ENCODE data around the gene IQCB1. TPM values are rescaled to one million over a fixed set of nuclear protein-coding genes. Genes with fewer than 3 reads are reported as not detected.

Gene IQCB1
- total RNA-seq, 1 donor from 2014 or later = 8.5 TPM

DNA sequence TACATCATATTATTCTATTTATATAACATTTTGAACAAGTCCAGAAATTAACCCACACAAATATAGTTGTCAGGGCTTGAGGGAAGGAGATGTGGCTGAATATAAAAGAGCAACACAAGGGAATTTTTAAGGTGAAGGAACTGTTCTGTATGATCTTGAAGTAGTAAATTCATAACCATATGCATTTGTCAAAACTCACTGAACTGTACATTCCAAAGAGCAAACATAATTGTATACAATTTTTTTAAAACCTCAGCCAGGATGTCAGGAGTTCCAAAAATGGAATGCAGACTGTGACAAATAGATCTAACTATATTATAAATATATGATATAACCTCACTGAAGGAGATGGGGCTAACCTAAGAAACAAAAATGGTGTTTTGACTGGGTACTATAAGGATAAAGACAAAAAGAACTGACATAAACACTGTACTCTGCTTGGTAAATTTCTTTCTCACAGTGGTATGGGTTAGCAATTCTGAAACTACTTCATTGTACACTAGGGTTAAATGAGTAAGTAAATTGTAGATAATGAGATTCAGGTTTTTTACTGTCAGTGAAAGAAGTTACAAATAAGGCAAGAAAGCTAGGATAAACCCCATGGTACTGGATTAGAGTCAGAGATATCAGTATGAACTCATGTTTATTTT is 99.7 kb downstream of the IQCB1 start:
- Mint-ChIP-seq H3K36me3 (ENCODE audit: unreplicated experiment) (no peaks in the 10 kb centered on the region), H3K4me1 (ENCODE audit: low read depth, unreplicated experiment) (no peaks in the 10 kb centered on the region), H3K27me3 (ENCODE audit: unreplicated experiment) (no peaks in the 10 kb centered on the region), H3K9me3 (ENCODE audit: unreplicated experiment) (no peaks in the 10 kb centered on the region), H3K4me3 (ENCODE audit: unreplicated experiment) (no peak overlapping the region), H3K27ac (ENCODE audit: unreplicated experiment) (no peak overlapping the region)
- no peak for DNase-seq
- TF ChIP-seq, protein P1, sequence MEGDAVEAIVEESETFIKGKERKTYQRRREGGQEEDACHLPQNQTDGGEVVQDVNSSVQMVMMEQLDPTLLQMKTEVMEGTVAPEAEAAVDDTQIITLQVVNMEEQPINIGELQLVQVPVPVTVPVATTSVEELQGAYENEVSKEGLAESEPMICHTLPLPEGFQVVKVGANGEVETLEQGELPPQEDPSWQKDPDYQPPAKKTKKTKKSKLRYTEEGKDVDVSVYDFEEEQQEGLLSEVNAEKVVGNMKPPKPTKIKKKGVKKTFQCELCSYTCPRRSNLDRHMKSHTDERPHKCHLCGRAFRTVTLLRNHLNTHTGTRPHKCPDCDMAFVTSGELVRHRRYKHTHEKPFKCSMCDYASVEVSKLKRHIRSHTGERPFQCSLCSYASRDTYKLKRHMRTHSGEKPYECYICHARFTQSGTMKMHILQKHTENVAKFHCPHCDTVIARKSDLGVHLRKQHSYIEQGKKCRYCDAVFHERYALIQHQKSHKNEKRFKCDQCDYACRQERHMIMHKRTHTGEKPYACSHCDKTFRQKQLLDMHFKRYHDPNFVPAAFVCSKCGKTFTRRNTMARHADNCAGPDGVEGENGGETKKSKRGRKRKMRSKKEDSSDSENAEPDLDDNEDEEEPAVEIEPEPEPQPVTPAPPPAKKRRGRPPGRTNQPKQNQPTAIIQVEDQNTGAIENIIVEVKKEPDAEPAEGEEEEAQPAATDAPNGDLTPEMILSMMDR (IDR thresholded peaks at IDR 0.05; ENCODE audit: partially characterized antibody, unreplicated experiment) = no peak

DNA sequence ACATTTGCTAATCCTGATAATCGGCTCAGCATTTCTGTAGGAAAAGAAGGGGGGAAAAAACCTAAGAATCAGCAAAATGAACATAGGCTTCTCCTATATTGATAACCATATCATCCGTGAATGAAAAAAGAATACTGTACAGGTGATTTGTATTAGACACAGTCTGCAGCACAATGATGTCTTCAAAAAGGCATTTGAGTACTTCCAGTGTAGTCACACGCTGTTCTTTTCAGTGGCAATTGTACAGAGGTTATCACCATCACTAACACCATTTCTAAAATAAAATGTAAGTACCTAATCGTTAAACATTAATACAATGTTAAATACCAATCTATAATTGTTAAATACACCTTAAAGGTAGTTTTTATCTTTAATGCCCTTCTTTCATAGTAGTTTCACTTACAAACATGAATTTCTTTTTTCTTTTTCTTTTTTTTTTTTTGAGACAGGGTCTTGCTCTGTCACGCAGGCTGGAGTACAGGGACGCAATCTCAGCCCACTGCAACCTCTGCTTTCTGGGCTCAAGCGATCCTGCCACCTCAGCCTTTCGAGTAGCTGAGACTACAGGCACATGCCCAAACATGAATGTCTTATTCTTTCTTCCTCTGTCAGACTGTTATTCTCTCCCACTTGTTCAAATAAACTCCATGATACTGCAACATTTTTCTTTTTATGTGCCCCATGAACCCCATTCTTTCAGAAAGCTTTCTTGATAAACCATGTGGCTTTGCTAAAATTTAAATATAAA is 103.7 kb downstream of the IQCB1 start:
- Mint-ChIP-seq H3K27me3 (ENCODE audit: unreplicated experiment) (no peaks in the 10 kb centered on the region), H3K36me3 (ENCODE audit: unreplicated experiment) (no peaks in the 10 kb centered on the region), H3K4me3 (ENCODE audit: unreplicated experiment) (no peak overlapping the region), H3K27ac (ENCODE audit: unreplicated experiment) (no peak overlapping the region), H3K9me3 (ENCODE audit: unreplicated experiment) (no peaks in the 10 kb centered on the region), H3K4me1 (ENCODE audit: low read depth, unreplicated experiment) (no peaks in the 10 kb centered on the region)
- TF ChIP-seq, protein P1 (IDR thresholded peaks at IDR 0.05; ENCODE audit: partially characterized antibody, unreplicated experiment) = no peak
- no peak for DNase-seq

GRCh38 chr3:121724130-121724529 is 110.7 kb downstream of the IQCB1 start:
- Mint-ChIP-seq H3K36me3 (ENCODE audit: unreplicated experiment) (peaks cover 10% of the 10 kb centered on the region), H3K9me3 (ENCODE audit: unreplicated experiment) (no peaks in the 10 kb centered on the region), H3K4me3 (ENCODE audit: unreplicated experiment) (no peak overlapping the region), H3K4me1 (ENCODE audit: low read depth, unreplicated experiment) (no peaks in the 10 kb centered on the region), H3K27me3 (ENCODE audit: unreplicated experiment) (no peaks in the 10 kb centered on the region), H3K27ac (ENCODE audit: unreplicated experiment) (no peak overlapping the region)
- no peak for DNase-seq
- TF ChIP-seq, protein P1 (IDR thresholded peaks at IDR 0.05; ENCODE audit: partially characterized antibody, unreplicated experiment) = no peak

DNA sequence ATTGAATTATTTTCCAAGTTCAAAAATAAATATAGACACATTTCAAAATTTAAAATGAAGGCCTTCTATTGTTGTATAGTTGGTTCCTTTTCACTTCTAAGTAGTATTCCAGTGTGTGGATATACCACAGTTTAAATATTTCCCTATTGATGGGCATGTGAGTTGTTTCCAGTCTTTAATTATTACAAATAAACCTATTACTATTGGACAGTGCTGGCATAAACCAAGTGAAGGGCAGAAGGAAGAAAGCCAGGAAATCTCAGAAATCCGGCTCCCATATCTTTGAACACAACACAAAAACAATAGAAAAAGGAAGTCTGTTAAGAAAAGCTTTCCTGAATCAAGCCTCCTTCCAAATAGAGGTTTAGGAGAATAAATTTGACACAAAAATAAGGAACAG is 111.4 kb downstream of the IQCB1 start:
- TF ChIP-seq, protein P1 (IDR thresholded peaks at IDR 0.05; ENCODE audit: partially characterized antibody, unreplicated experiment) = no peak
- Mint-ChIP-seq H3K4me3 (ENCODE audit: unreplicated experiment) (no peak overlapping the region), H3K4me1 (ENCODE audit: low read depth, unreplicated experiment) (no peaks in the 10 kb centered on the region), H3K27me3 (ENCODE audit: unreplicated experiment) (no peaks in the 10 kb centered on the region), H3K36me3 (ENCODE audit: unreplicated experiment) (peaks cover 10% of the 10 kb centered on the region), H3K27ac (ENCODE audit: unreplicated experiment) (no peak overlapping the region), H3K9me3 (ENCODE audit: unreplicated experiment) (no peaks in the 10 kb centered on the region)
- DNase-seq = no peak

DNA sequence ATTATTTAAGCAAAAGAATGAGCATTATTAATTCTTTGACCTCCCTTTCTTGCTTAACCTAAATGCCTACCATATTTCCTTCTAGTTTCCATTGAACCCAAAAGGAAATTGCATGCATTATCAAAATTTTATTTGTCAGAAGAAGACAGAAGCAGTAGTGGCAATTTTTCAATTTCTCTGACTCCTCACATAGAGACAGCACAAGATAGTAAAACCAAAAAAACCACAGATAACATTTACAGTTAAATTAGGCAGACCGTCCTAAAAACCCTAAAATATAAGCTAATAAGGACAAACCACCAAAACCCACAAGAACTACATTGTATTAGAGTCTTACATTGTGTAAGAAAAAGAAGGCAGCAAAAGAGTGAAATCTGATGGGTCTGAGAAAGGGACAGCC is 112.4 kb downstream of the IQCB1 start:
- H3K27me3 Mint-ChIP-seq (ENCODE audit: unreplicated experiment) = peaks cover 1% of the 10 kb centered on the region
- H3K27ac Mint-ChIP-seq (ENCODE audit: unreplicated experiment) = no peak overlapping the region
- no peak overlapping the region for H3K4me3 Mint-ChIP-seq (ENCODE audit: unreplicated experiment)
- no peaks in the 10 kb centered on the region for H3K9me3 Mint-ChIP-seq (ENCODE audit: unreplicated experiment)
- TF ChIP-seq, protein P1 (IDR thresholded peaks at IDR 0.05; ENCODE audit: partially characterized antibody, unreplicated experiment) = no peak
- DNase-seq = no peak
- H3K36me3 Mint-ChIP-seq (ENCODE audit: unreplicated experiment) = peaks cover 10% of the 10 kb centered on the region
- no peaks in the 10 kb centered on the region for H3K4me1 Mint-ChIP-seq (ENCODE audit: low read depth, unreplicated experiment)

All from glutamatergic neuron (in vitro differentiated cells).